Fibroblast of lung (primary cell): ENCODE results near the gene AGO3. TPM values are rescaled to one million over a fixed set of nuclear protein-coding genes. Genes with fewer than 3 reads are reported as not detected.

Experiments
- DNase-seq, 2 donors: peaks; one replicate each; pipeline versions ENCODE4 v3.0.0 to v3.0.0-alpha.2; 2010; ENCODE audit warnings: low read depth in 2 of 2
- H2AFZ ChIP-seq: 2 replicates; pipeline ENCODE4 v1.5.1; 2012; ENCODE audit warnings: low read length, control low read depth, inconsistent platforms
- H3K27ac ChIP-seq: 2 replicates; pipeline ENCODE4 v1.5.1; 2011; ENCODE audit warnings: low read length, control low read depth; ENCODE audit not compliant: insufficient read depth
- H3K27me3 ChIP-seq: 2 replicates; pipeline ENCODE4 v1.5.1; 2011; ENCODE audit warnings: mild to moderate bottlenecking, low read length; ENCODE audit not compliant: control insufficient read depth, insufficient read depth
- H3K36me3 ChIP-seq: 2 replicates; pipeline ENCODE4 v1.5.1; 2011; ENCODE audit warnings: low read length; ENCODE audit not compliant: control insufficient read depth, insufficient read depth
- H3K4me1 ChIP-seq: 2 replicates; pipeline ENCODE4 v1.5.1; 2011; ENCODE audit warnings: low read length; ENCODE audit not compliant: control insufficient read depth, insufficient read depth; ENCODE audit errors: extremely low read depth
- H3K4me2 ChIP-seq: 2 replicates; pipeline ENCODE4 v1.5.1; 2011; ENCODE audit warnings: low read length, control low read depth; ENCODE audit not compliant: insufficient read depth; ENCODE audit errors: extremely low read depth
- H3K4me3 ChIP-seq, 4 experiments: fragments of 200-600 bp in 1 of 4; sonication (generic) in 1 of 4; replicated peaks in 1 of 4; 2 replicates each; pipeline ENCODE4 v1.5.1; 2011 to 2016; ENCODE audit warnings: low read length in 4 of 4, low read depth in 3 of 4, mild to moderate bottlenecking in 3 of 4, control low read depth in 2 of 4, inconsistent platforms in 1 of 4, mixed read lengths in 1 of 4; ENCODE audit not compliant: insufficient read depth in 1 of 4; ENCODE audit errors: control extremely low read depth in 1 of 4
- H3K79me2 ChIP-seq: 2 replicates; pipeline ENCODE4 v1.5.1; 2012; ENCODE audit warnings: mild to moderate bottlenecking, low read length, inconsistent platforms; ENCODE audit not compliant: control insufficient read depth, insufficient read depth
- H3K9ac ChIP-seq: 2 replicates; pipeline ENCODE4 v1.5.1; 2011; ENCODE audit warnings: mild to moderate bottlenecking, low read length, control low read depth; ENCODE audit not compliant: insufficient read depth
- H3K9me3 ChIP-seq: 2 replicates; pipeline ENCODE4 v1.5.1; 2012; ENCODE audit warnings: low read depth, low read length; ENCODE audit not compliant: control insufficient read depth, insufficient read depth
- H4K20me1 ChIP-seq: 2 replicates; pipeline ENCODE4 v1.5.1; 2011; ENCODE audit warnings: low read length; ENCODE audit not compliant: control insufficient read depth, insufficient read depth; ENCODE audit errors: extremely low read depth
- CTCF ChIP-seq, 2 donors: IDR thresholded peaks in 1 of 2; conservative IDR thresholded peaks in 1 of 2; 1 replicate in 1 of 2; 2 replicates in 1 of 2; pipeline ENCODE4 v1.5.1; 2011 to 2012; ENCODE audit warnings: low read length in 2 of 2, control low read depth in 1 of 2, inconsistent platforms in 1 of 2, low read depth in 1 of 2, mild to moderate bottlenecking in 1 of 2
- EZH2 ChIP-seq: IDR thresholded peaks from 2 replicates; pipeline ENCODE4 v1.5.1; 2012; ENCODE audit warnings: low read length, control low read depth, mild to moderate bottlenecking; ENCODE audit errors: missing control alignments
- polyA plus RNA-seq, 2 donors: library from polyadenylated mRNA; depleted of rRNA in 1 of 2; stranded (reverse) in 1 of 2; unstranded in 1 of 2; fragments of >200 nt; gene quantifications; 2 replicates each; pipeline ENCODE4 v1.2.1, GENCODE V29; 2011 to 2012; ENCODE audit warnings: missing spikeins in 1 of 2
- total RNA-seq: library from RNA; depleted of rRNA; stranded (reverse); fragments of >200 nt; gene quantifications from 2 replicates; pipeline ENCODE4 v1.2.1, GENCODE V29; 2014

Gene AGO3
- total and polyA plus RNA-seq, 2 donors (not counting 1 experiment from before 2014, with no cell fraction given) = 12.9 to 19.6 TPM

GRCh38 chr1:36089393-36090121 lies 158.7 kb downstream of the AGO3 start:
- H3K79me2 ChIP-seq = peaks cover 26% of the 10 kb centered on the region
- H3K4me3 ChIP-seq = peak overlapping the region; percentile 83 to 98 (median 90)
- no peaks in the 10 kb centered on the region for H3K27me3 ChIP-seq
- peak overlapping the region; percentile 57 for H2AFZ ChIP-seq
- H3K9me3 ChIP-seq = no peaks in the 10 kb centered on the region
- no peaks in the 10 kb centered on the region for H4K20me1 ChIP-seq
- H3K27ac ChIP-seq = peak overlapping the region; percentile 87
- TF ChIP-seq CTCF (conservative IDR thresholded peaks at IDR 0.05 in 1 of 2, IDR thresholded peaks at IDR 0.05 in 1 of 2; ENCODE audit: low read depth in 1 of 2, low read length in 2 of 2) = no peak
- no peak for TF ChIP-seq EZH2
- peak overlapping the region; percentile 73 for H3K9ac ChIP-seq
- peak overlapping the region; percentile 100 for H3K4me2 ChIP-seq
- peak; percentile 35 to 71 for DNase-seq
- H3K36me3 ChIP-seq = peaks cover 27% of the 10 kb centered on the region
- H3K4me1 ChIP-seq = peaks cover 10% of the 10 kb centered on the region

GRCh38 chr1:36091141-36091540 lies 160.2 kb downstream of the AGO3 start:
- TF ChIP-seq CTCF (conservative IDR thresholded peaks at IDR 0.05 in 1 of 2, IDR thresholded peaks at IDR 0.05 in 1 of 2; ENCODE audit: low read depth in 1 of 2, low read length in 2 of 2) (no peak), EZH2 (no peak)
- no peak for DNase-seq
- Histone ChIP-seq H2AFZ (no peak overlapping the region), H3K9ac (no peak overlapping the region), H3K4me1 (peaks cover 10% of the 10 kb centered on the region), H3K27ac (no peak overlapping the region), H3K79me2 (peaks cover 26% of the 10 kb centered on the region), H3K36me3 (peaks cover 33% of the 10 kb centered on the region), H3K27me3 (no peaks in the 10 kb centered on the region), H3K4me2 (no peak overlapping the region), H4K20me1 (no peaks in the 10 kb centered on the region), H3K9me3 (no peaks in the 10 kb centered on the region), H3K4me3 (no peak overlapping the region)

- DNase-seq = no peak
- H4K20me1 ChIP-seq = no peaks in the 10 kb centered on the region
- no peak overlapping the region for H3K27ac ChIP-seq
- H3K9ac ChIP-seq = no peak overlapping the region
- no peak overlapping the region for H2AFZ ChIP-seq
- peaks cover 10% of the 10 kb centered on the region for H3K4me1 ChIP-seq
- no peak overlapping the region for H3K4me2 ChIP-seq
- no peaks in the 10 kb centered on the region for H3K27me3 ChIP-seq
- no peaks in the 10 kb centered on the region for H3K9me3 ChIP-seq
- no peak for TF ChIP-seq EZH2
- TF ChIP-seq CTCF (conservative IDR thresholded peaks at IDR 0.05 in 1 of 2, IDR thresholded peaks at IDR 0.05 in 1 of 2; ENCODE audit: low read depth in 1 of 2, low read length in 2 of 2) = no peak
- H3K4me3 ChIP-seq = no peak overlapping the region
- H3K79me2 ChIP-seq = peaks cover 26% of the 10 kb centered on the region
- H3K36me3 ChIP-seq = peaks cover 34% of the 10 kb centered on the region
Observed at GRCh38 chr1:36091698-36092097, 160.8 kb downstream of the AGO3 start.
